Measurements from ENCODE around the gene NCK1.

NCK1 gene

GRCh38 chr3:136992115-136992514 lies 130.1 kb downstream of the NCK1 start:
- CTCF ChIA-PET: interaction anchor here (0.7 kb wide), 1 partner anchor 79 kb away, joined by 3 read pairs; no protein-coding TSS in a partner anchor
- DNase-seq (ENCODE audit: extremely low spot score): peak; percentile 1
- POLR2A ChIA-PET: no interaction called here

GRCh38 chr3:136994772-136995516 lies 132.9 kb downstream of the NCK1 start:
- TF ChIP-seq PKNOX1 (IDR thresholded peaks at IDR 0.05): no peak
- no peak for TF ChIP-seq FOXK2 (IDR thresholded peaks at IDR 0.05)
- no peak for TF ChIP-seq ZNF384 (IDR thresholded peaks at IDR 0.05)
- no peak for TF ChIP-seq FOXA1 (IDR thresholded peaks at IDR 0.05)
- TF ChIP-seq ELF4 (IDR thresholded peaks at IDR 0.05): no peak
- no peak for TF ChIP-seq ARNT (IDR thresholded peaks at IDR 0.05)
- no peak for TF ChIP-seq TARDBP (IDR thresholded peaks at IDR 0.05)
- TF ChIP-seq HDGF (IDR thresholded peaks at IDR 0.05; ENCODE audit: borderline replicate concordance): no peak
- TF ChIP-seq LEF1 (IDR thresholded peaks at IDR 0.05; ENCODE audit: borderline replicate concordance): no peak
- TF ChIP-seq CTBP1 (IDR thresholded peaks at IDR 0.05; ENCODE audit: borderline replicate concordance): no peak
- no peak for TF ChIP-seq FOXM1 (IDR thresholded peaks at IDR 0.05; ENCODE audit: borderline replicate concordance)
- TF ChIP-seq BHLHE40 (IDR thresholded peaks at IDR 0.05; ENCODE audit: borderline replicate concordance): no peak
- no peak for TF ChIP-seq SUZ12 (IDR thresholded peaks at IDR 0.05)
- no peak for TF ChIP-seq NFRKB (IDR thresholded peaks at IDR 0.05)
- no peak for TF ChIP-seq SP1 (IDR thresholded peaks at IDR 0.05)
- TF ChIP-seq L3MBTL2 (conservative IDR thresholded peaks at IDR 0.05): no peak
- ChIA-PET POLR2A (no interaction called here), CTCF (no interaction called here)
- no peak for DNase-seq (ENCODE audit: extremely low spot score)

More at GRCh38 chr3:136992115-136992514, 130.1 kb downstream of the NCK1 start:
- TF ChIP-seq CTBP1 (IDR thresholded peaks at IDR 0.05; ENCODE audit: borderline replicate concordance): no peak
- no peak for TF ChIP-seq PKNOX1 (IDR thresholded peaks at IDR 0.05)
- TF ChIP-seq FOXK2 (IDR thresholded peaks at IDR 0.05): no peak
- TF ChIP-seq ARNT (IDR thresholded peaks at IDR 0.05): no peak
- TF ChIP-seq HDGF (IDR thresholded peaks at IDR 0.05; ENCODE audit: borderline replicate concordance): no peak
- TF ChIP-seq FOXM1 (IDR thresholded peaks at IDR 0.05; ENCODE audit: borderline replicate concordance): no peak
- TF ChIP-seq FOXA1 (IDR thresholded peaks at IDR 0.05): no peak
- no peak for TF ChIP-seq L3MBTL2 (conservative IDR thresholded peaks at IDR 0.05)
- TF ChIP-seq TARDBP (IDR thresholded peaks at IDR 0.05): no peak
- no peak for TF ChIP-seq LEF1 (IDR thresholded peaks at IDR 0.05; ENCODE audit: borderline replicate concordance)
- no peak for TF ChIP-seq ZNF384 (IDR thresholded peaks at IDR 0.05)
- no peak for TF ChIP-seq BHLHE40 (IDR thresholded peaks at IDR 0.05; ENCODE audit: borderline replicate concordance)
- TF ChIP-seq NFRKB (IDR thresholded peaks at IDR 0.05): no peak
- no peak for TF ChIP-seq SUZ12 (IDR thresholded peaks at IDR 0.05)
- TF ChIP-seq SP1 (IDR thresholded peaks at IDR 0.05): no peak
- no peak for TF ChIP-seq ELF4 (IDR thresholded peaks at IDR 0.05)

GRCh38 chr3:136995652-136996051 lies 133.6 kb downstream of the NCK1 start:
- no peak for DNase-seq (ENCODE audit: extremely low spot score)
- CTCF ChIA-PET: no interaction called here
- TF ChIP-seq SUZ12 (IDR thresholded peaks at IDR 0.05): no peak
- no peak for TF ChIP-seq TARDBP (IDR thresholded peaks at IDR 0.05)
- no peak for TF ChIP-seq ELF4 (IDR thresholded peaks at IDR 0.05)
- no peak for TF ChIP-seq ZNF384 (IDR thresholded peaks at IDR 0.05)
- TF ChIP-seq BHLHE40 (IDR thresholded peaks at IDR 0.05; ENCODE audit: borderline replicate concordance): no peak
- no peak for TF ChIP-seq SP1 (IDR thresholded peaks at IDR 0.05)
- TF ChIP-seq CTBP1 (IDR thresholded peaks at IDR 0.05; ENCODE audit: borderline replicate concordance): no peak
- no peak for TF ChIP-seq FOXM1 (IDR thresholded peaks at IDR 0.05; ENCODE audit: borderline replicate concordance)
- no peak for TF ChIP-seq ARNT (IDR thresholded peaks at IDR 0.05)
- TF ChIP-seq HDGF (IDR thresholded peaks at IDR 0.05; ENCODE audit: borderline replicate concordance): no peak
- no peak for TF ChIP-seq NFRKB (IDR thresholded peaks at IDR 0.05)
- TF ChIP-seq L3MBTL2 (conservative IDR thresholded peaks at IDR 0.05): no peak
- POLR2A ChIA-PET: no interaction called here

All from HEK293T (cell line).